Bone marrow (tissue), 2 donors: Measurements from ENCODE around the gene CELF3.

Experiments
- DNase-seq, 2 donors: peaks; one replicate each; lab custom pipeline; 2025; lab: John Stamatoyannopoulos, UW

CELF3 gene

GRCh38 chr1:151720974-151721787 lies 4.6 kb upstream of the CELF3 start, which contains the start of gene RIIAD1:
TSS of gene RIIAD1 (plus strand) at chr1:151721522. CDS start at chr1:151721537, 15 bp downstream.
- DNase-seq, result no peak

GRCh38 chr1:151720554-151720953 lies 4.0 kb upstream of the CELF3 start:
- peak in 1 of 2 donors; percentile 24 for DNase-seq

GRCh38 chr1:151720125-151720524 lies 3.5 kb upstream of the CELF3 start:
- DNase-seq, result no peak

GRCh38 chr1:151718666-151719065 lies 2.1 kb upstream of the CELF3 start:
- no peak for DNase-seq

- DNase-seq, result no peak
These were observed 1.4 kb upstream of the CELF3 start for GRCh38 chr1:151718011-151718431.

- no peak for DNase-seq
These were observed 219 bp downstream of the CELF3 start for GRCh38 chr1:151716405-151716762.

- DNase-seq, result no peak
These were observed 738 bp downstream of the CELF3 start for GRCh38 chr1:151715726-151716404.

GRCh38 chr1:151714820-151715725 lies 1.5 kb downstream of the CELF3 start:
- no peak for DNase-seq

- no peak for DNase-seq
These were observed 2.7 kb downstream of the CELF3 start for GRCh38 chr1:151713874-151714273.

- no peak for DNase-seq
These were observed 3.6 kb downstream of the CELF3 start for GRCh38 chr1:151713044-151713443.

GRCh38 chr1:151711951-151712350 lies 4.7 kb downstream of the CELF3 start:
- no peak for DNase-seq

GRCh38 chr1:151711044-151711800 lies 5.4 kb downstream of the CELF3 start:
- DNase-seq, result no peak

GRCh38 chr1:151710187-151710840 lies 6.3 kb downstream of the CELF3 start:
- no peak for DNase-seq

- DNase-seq, result no peak
These were observed 7.7 kb downstream of the CELF3 start for GRCh38 chr1:151708891-151709290.

GRCh38 chr1:151707541-151708065 lies 9.0 kb downstream of the CELF3 start:
- DNase-seq, result no peak

- no peak for DNase-seq
These were observed 9.9 kb downstream of the CELF3 start for GRCh38 chr1:151706464-151707415.

GRCh38 chr1:151705753-151706463 lies 10.7 kb downstream of the CELF3 start:
- no peak for DNase-seq

- no peak for DNase-seq
These were observed 11.5 kb downstream of the CELF3 start for GRCh38 chr1:151705146-151705545.

GRCh38 chr1:151704246-151704645 lies 12.4 kb downstream of the CELF3 start:
- DNase-seq, result no peak
